ENCODE measurements around the gene TESK2.

DNA sequence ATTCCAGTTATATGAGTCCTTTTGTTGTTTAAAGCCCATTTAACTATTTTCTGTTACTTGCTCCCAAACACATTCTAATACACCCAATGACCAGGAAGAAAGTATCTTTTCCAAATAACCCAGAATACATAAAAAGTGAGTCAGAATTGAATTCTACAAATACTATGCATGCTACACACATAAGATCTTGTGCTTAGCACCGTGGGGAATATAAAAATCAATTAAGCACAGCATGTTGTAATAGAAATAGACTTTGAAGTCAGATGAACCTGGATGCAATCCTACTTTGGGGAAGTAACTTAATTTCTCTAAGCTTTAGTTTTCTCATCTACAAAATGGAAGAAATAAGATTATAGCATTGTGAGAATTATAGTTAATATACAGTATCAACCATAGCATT is 110.2 kb downstream of the TESK2 start:
- TF ChIP-seq POLR2AphosphoS5 (IDR thresholded peaks at IDR 0.05; ENCODE audit: insufficient read depth in 1 of 2, low read depth in 1 of 2) = no peak
- TF ChIP-seq, protein P1, sequence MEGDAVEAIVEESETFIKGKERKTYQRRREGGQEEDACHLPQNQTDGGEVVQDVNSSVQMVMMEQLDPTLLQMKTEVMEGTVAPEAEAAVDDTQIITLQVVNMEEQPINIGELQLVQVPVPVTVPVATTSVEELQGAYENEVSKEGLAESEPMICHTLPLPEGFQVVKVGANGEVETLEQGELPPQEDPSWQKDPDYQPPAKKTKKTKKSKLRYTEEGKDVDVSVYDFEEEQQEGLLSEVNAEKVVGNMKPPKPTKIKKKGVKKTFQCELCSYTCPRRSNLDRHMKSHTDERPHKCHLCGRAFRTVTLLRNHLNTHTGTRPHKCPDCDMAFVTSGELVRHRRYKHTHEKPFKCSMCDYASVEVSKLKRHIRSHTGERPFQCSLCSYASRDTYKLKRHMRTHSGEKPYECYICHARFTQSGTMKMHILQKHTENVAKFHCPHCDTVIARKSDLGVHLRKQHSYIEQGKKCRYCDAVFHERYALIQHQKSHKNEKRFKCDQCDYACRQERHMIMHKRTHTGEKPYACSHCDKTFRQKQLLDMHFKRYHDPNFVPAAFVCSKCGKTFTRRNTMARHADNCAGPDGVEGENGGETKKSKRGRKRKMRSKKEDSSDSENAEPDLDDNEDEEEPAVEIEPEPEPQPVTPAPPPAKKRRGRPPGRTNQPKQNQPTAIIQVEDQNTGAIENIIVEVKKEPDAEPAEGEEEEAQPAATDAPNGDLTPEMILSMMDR (IDR thresholded peaks at IDR 0.05) = no peak
- no peak for TF ChIP-seq POLR2A (IDR thresholded peaks at IDR 0.05)
